OCI-LY7 (cell line): ENCODE data around the gene COL23A1.

Experiments used
- EZH2phosphoT487 ChIP-seq: fragments of 200-600 bp; sonication (generic); IDR thresholded peaks from 2 replicates; pipeline ENCODE4 v1.6.1; 2018; ENCODE audit warnings: low read depth, borderline replicate concordance, mild to moderate bottlenecking, mixed run types, antibody characterized with exemption, low read length, moderate library complexity, mixed read lengths
- TF ChIP-seq, protein P1 (sequence below): fragments of 200-600 bp; sonication (generic); conservative IDR thresholded peaks from 2 replicates; pipeline ENCODE4 v1.5.1; 2014; ENCODE audit warnings: mild to moderate bottlenecking, antibody characterized with exemption, low read length, moderate library complexity, mixed read lengths

DNA sequence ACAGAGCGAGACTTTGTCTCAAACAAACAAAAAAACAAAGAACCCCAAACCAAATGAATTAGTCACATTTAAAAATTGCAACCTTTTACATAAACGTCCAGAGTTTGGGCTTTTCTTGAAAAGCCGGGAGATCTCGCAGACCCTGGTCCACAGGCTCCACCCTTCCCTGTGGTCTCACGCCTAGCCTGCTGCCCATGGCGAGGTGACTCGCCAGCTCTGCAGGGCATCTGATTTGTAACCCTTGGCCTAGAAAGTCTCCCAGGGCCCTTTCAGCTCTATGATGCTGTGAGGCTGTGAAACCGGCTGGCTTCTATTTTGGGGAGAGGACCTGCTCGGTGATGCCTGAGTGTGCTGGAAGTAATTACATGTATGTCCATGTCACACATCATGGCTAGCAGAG, 312.8 kb downstream of the COL23A1 start:
- TF ChIP-seq, protein P1, sequence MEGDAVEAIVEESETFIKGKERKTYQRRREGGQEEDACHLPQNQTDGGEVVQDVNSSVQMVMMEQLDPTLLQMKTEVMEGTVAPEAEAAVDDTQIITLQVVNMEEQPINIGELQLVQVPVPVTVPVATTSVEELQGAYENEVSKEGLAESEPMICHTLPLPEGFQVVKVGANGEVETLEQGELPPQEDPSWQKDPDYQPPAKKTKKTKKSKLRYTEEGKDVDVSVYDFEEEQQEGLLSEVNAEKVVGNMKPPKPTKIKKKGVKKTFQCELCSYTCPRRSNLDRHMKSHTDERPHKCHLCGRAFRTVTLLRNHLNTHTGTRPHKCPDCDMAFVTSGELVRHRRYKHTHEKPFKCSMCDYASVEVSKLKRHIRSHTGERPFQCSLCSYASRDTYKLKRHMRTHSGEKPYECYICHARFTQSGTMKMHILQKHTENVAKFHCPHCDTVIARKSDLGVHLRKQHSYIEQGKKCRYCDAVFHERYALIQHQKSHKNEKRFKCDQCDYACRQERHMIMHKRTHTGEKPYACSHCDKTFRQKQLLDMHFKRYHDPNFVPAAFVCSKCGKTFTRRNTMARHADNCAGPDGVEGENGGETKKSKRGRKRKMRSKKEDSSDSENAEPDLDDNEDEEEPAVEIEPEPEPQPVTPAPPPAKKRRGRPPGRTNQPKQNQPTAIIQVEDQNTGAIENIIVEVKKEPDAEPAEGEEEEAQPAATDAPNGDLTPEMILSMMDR = no peak
- no peak for TF ChIP-seq EZH2phosphoT487
